HepG2 (cell line): ENCODE data around the gene RSRC2. TPM values are rescaled to one million over a fixed set of nuclear protein-coding genes. Genes with fewer than 3 reads are reported as not detected.

ENCODE experiments used
- ARNTL ChIP-seq: sonication (generic); formaldehyde crosslinking; IDR thresholded peaks from 2 replicates; pipeline ENCODE4 v1.4.0; 2020; ENCODE audit warnings: mild to moderate bottlenecking, missing genetic modification reagents
- EHMT2 ChIP-seq: fragments of 200-600 bp; sonication (generic); IDR thresholded peaks from 2 replicates; pipeline ENCODE4 v1.7.0; 2017; ENCODE audit warnings: antibody characterized with exemption, low read depth, low read length, borderline replicate concordance
- ELF3 ChIP-seq: IDR thresholded peaks from 2 replicates; pipeline ENCODE4 v1.6.1; 2016; ENCODE audit warnings: missing genetic modification reagents, missing compliant biosample characterization
- GATAD2A ChIP-seq: IDR thresholded peaks from 2 replicates; pipeline ENCODE4 v1.6.1; 2016
- GTF3A ChIP-seq: sonication (generic); formaldehyde crosslinking; conservative IDR thresholded peaks from 2 replicates; pipeline ENCODE4 v1.4.0; 2020; ENCODE audit warnings: mild to moderate bottlenecking, missing genetic modification reagents
- NCOA2 ChIP-seq: sonication (generic); formaldehyde crosslinking; IDR thresholded peaks from 2 replicates; pipeline ENCODE4 v1.8.0; 2022; ENCODE audit warnings: inconsistent platforms
- POLR2G ChIP-seq: fragments of 200-400 bp; formaldehyde crosslinking; IDR thresholded peaks from 2 replicates; pipeline ENCODE4 v1.6.1; 2018; ENCODE audit warnings: mild to moderate bottlenecking, low read depth, low read length, moderate library complexity
- RORA ChIP-seq: sonication (generic); formaldehyde crosslinking; IDR thresholded peaks from 2 replicates; pipeline ENCODE4 v1.5.0; 2020; ENCODE audit warnings: mild to moderate bottlenecking, missing genetic modification reagents, moderate library complexity
- polyA plus RNA-seq, 8 experiments: library from polyadenylated mRNA; depleted of rRNA in 3 of 8; stranded (reverse) in 7 of 8; unstranded in 1 of 8; fragments of >200 nt; fragmentation: Illumina TruSeq in 4 of 8; extraction: Trizol in 4 of 8; gene quantifications; 2 replicates each; pipeline versions ENCODE4 v1.2.1 to v1.2.3, GENCODE V29; 2011 to 2016; ENCODE audit warnings: low read depth in 4 of 8, missing spikeins in 1 of 8, mixed read lengths in 1 of 8; ENCODE audit not compliant: insufficient read depth in 1 of 8
- total RNA-seq, 5 experiments: library from RNA; depleted of rRNA; stranded (reverse); fragments of >200 nt; fragmentation: Illumina TruSeq; extraction: Trizol; gene quantifications; 2 replicates each; pipeline ENCODE4 v1.2.3, GENCODE V29; 2016; ENCODE audit warnings: low read depth in 1 of 5
- TF ChIP-seq, protein P1 (sequence below): IDR thresholded peaks from 2 replicates; pipeline ENCODE4 v1.6.1; 2012; ENCODE audit warnings: inconsistent platforms
- TF ChIP-seq, protein P2 (sequence below): sonication (generic); formaldehyde crosslinking; IDR thresholded peaks from 2 replicates; pipeline ENCODE4 v1.8.0; 2022; ENCODE audit warnings: missing genetic modification reagents, mild to moderate bottlenecking, inconsistent platforms, borderline replicate concordance
- TF ChIP-seq, protein P3 (sequence below): sonication (generic); formaldehyde crosslinking; conservative IDR thresholded peaks from 2 replicates; pipeline ENCODE4 v1.4.0; 2020; ENCODE audit warnings: mild to moderate bottlenecking, missing genetic modification reagents, moderate library complexity
- TF ChIP-seq, protein P4 (sequence below): sonication (generic); formaldehyde crosslinking; IDR thresholded peaks from 2 replicates; pipeline ENCODE4 v1.5.1; 2020; ENCODE audit warnings: missing genetic modification reagents, mild to moderate bottlenecking, borderline replicate concordance
- TF ChIP-seq, protein P5 (sequence below): sonication (generic); formaldehyde crosslinking; IDR thresholded peaks from 2 replicates; pipeline ENCODE4 v1.8.1; 2023; ENCODE audit warnings: missing genetic modification reagents, inconsistent platforms, borderline replicate concordance
- TF ChIP-seq, protein P6 (sequence below): IDR thresholded peaks from 2 replicates; pipeline ENCODE4 v1.6.1; 2016; ENCODE audit warnings: control low read depth
- TF ChIP-seq, protein P7 (sequence below): sonication (generic); formaldehyde crosslinking; IDR thresholded peaks from 2 replicates; pipeline ENCODE4 v1.5.1; 2020; ENCODE audit warnings: mild to moderate bottlenecking, missing genetic modification reagents, moderate library complexity

Gene RSRC2
- total and polyA plus RNA-seq, 2 of the 13 experiments (the other 11 are each of a cell fraction or from before 2014, with no cell fraction given), result 31.4 to 77.8 TPM

DNA sequence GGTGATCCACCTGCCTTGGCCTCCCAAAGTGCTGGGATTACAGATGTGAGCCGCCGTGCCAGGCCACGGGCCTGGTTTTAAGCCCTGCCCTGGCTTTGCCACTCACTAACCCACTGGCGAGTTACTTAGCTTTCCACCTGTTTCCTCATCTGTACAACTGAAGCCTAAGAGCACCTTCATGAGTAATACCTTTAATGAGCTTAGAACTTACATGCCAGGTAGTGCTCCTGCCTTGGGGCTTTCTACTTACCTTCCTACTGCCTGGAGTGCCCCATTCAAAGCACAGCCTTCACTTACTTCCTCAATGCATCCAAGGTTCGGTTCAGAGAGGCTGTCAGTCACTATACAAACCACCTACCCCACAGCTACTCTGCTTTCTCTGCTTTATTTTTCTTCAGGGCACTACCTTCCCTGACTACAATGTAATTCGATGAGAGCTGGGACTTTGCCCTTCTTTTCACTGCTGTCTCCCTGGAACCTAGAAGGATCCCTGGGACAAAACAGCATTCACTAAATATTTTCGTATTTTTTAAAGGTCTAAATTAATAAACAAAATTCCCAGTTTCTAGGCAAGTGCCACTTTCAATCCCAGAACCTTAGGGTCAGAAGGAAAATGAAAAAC lies 39.8 kb downstream of the RSRC2 start (continued):
- TF ChIP-seq, protein P1, sequence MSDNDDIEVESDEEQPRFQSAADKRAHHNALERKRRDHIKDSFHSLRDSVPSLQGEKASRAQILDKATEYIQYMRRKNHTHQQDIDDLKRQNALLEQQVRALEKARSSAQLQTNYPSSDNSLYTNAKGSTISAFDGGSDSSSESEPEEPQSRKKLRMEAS, result 0 out of 2 replicates have a peak, but pooled peaks have one; percentile 21
- TF ChIP-seq EHMT2, result no peak
- TF ChIP-seq, protein P2, sequence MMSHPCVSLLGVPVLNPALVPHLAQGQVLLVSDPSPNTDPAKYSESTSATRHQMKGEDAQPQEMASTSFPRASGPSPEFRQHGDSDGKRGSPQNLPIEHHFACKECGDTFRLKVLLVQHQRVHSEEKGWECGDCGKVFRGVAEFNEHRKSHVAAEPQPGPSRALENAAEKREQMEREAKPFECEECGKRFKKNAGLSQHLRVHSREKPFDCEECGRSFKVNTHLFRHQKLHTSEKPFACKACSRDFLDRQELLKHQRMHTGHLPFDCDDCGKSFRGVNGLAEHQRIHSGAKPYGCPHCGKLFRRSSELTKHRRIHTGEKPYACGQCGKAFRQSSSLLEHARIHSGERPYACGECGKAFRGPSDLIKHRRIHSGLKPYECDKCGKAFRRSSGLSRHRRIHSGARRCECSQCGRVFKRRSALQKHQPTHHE (CRISPR knock-in tag), result no peak
- TF ChIP-seq, protein P3, sequence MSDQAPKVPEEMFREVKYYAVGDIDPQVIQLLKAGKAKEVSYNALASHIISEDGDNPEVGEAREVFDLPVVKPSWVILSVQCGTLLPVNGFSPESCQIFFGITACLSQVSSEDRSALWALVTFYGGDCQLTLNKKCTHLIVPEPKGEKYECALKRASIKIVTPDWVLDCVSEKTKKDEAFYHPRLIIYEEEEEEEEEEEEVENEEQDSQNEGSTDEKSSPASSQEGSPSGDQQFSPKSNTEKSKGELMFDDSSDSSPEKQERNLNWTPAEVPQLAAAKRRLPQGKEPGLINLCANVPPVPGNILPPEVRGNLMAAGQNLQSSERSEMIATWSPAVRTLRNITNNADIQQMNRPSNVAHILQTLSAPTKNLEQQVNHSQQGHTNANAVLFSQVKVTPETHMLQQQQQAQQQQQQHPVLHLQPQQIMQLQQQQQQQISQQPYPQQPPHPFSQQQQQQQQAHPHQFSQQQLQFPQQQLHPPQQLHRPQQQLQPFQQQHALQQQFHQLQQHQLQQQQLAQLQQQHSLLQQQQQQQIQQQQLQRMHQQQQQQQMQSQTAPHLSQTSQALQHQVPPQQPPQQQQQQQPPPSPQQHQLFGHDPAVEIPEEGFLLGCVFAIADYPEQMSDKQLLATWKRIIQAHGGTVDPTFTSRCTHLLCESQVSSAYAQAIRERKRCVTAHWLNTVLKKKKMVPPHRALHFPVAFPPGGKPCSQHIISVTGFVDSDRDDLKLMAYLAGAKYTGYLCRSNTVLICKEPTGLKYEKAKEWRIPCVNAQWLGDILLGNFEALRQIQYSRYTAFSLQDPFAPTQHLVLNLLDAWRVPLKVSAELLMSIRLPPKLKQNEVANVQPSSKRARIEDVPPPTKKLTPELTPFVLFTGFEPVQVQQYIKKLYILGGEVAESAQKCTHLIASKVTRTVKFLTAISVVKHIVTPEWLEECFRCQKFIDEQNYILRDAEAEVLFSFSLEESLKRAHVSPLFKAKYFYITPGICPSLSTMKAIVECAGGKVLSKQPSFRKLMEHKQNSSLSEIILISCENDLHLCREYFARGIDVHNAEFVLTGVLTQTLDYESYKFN (CRISPR knock-in tag), result peak; percentile 21; the same call in 1 of the 2 replicates
- 0 out of 2 replicates have a peak, but pooled peaks have one; percentile 22 for TF ChIP-seq POLR2G
- TF ChIP-seq, protein P4, sequence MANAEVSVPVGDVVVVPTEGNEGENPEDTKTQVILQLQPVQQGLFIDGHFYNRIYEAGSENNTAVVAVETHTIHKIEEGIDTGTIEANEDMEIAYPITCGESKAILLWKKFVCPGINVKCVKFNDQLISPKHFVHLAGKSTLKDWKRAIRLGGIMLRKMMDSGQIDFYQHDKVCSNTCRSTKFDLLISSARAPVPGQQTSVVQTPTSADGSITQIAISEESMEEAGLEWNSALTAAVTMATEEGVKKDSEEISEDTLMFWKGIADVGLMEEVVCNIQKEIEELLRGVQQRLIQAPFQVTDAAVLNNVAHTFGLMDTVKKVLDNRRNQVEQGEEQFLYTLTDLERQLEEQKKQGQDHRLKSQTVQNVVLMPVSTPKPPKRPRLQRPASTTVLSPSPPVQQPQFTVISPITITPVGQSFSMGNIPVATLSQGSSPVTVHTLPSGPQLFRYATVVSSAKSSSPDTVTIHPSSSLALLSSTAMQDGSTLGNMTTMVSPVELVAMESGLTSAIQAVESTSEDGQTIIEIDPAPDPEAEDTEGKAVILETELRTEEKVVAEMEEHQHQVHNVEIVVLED (CRISPR knock-in tag), result 0 out of 2 replicates have a peak, but pooled peaks have one; percentile 7
- TF ChIP-seq, protein P5, sequence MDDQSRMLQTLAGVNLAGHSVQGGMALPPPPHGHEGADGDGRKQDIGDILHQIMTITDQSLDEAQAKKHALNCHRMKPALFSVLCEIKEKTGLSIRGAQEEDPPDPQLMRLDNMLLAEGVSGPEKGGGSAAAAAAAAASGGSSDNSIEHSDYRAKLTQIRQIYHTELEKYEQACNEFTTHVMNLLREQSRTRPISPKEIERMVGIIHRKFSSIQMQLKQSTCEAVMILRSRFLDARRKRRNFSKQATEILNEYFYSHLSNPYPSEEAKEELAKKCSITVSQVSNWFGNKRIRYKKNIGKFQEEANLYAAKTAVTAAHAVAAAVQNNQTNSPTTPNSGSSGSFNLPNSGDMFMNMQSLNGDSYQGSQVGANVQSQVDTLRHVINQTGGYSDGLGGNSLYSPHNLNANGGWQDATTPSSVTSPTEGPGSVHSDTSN (CRISPR knock-in tag), result no peak
- no peak for TF ChIP-seq NCOA2 (CRISPR knock-in tag)
- no peak for TF ChIP-seq ARNTL (CRISPR knock-in tag)
- peak; percentile 16; the same call in 1 of the 2 replicates for TF ChIP-seq ELF3
- no peak for TF ChIP-seq RORA (CRISPR knock-in tag)
- TF ChIP-seq GATAD2A (CRISPR knock-in tag), result 0 out of 2 replicates have a peak, but pooled peaks have one; percentile 3
- no peak for TF ChIP-seq GTF3A (CRISPR knock-in tag)
- TF ChIP-seq, protein P6, sequence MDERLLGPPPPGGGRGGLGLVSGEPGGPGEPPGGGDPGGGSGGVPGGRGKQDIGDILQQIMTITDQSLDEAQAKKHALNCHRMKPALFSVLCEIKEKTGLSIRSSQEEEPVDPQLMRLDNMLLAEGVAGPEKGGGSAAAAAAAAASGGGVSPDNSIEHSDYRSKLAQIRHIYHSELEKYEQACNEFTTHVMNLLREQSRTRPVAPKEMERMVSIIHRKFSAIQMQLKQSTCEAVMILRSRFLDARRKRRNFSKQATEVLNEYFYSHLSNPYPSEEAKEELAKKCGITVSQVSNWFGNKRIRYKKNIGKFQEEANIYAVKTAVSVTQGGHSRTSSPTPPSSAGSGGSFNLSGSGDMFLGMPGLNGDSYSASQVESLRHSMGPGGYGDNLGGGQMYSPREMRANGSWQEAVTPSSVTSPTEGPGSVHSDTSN, result peak; percentile 55; the same call in 1 of the 2 replicates
- TF ChIP-seq, protein P7, sequence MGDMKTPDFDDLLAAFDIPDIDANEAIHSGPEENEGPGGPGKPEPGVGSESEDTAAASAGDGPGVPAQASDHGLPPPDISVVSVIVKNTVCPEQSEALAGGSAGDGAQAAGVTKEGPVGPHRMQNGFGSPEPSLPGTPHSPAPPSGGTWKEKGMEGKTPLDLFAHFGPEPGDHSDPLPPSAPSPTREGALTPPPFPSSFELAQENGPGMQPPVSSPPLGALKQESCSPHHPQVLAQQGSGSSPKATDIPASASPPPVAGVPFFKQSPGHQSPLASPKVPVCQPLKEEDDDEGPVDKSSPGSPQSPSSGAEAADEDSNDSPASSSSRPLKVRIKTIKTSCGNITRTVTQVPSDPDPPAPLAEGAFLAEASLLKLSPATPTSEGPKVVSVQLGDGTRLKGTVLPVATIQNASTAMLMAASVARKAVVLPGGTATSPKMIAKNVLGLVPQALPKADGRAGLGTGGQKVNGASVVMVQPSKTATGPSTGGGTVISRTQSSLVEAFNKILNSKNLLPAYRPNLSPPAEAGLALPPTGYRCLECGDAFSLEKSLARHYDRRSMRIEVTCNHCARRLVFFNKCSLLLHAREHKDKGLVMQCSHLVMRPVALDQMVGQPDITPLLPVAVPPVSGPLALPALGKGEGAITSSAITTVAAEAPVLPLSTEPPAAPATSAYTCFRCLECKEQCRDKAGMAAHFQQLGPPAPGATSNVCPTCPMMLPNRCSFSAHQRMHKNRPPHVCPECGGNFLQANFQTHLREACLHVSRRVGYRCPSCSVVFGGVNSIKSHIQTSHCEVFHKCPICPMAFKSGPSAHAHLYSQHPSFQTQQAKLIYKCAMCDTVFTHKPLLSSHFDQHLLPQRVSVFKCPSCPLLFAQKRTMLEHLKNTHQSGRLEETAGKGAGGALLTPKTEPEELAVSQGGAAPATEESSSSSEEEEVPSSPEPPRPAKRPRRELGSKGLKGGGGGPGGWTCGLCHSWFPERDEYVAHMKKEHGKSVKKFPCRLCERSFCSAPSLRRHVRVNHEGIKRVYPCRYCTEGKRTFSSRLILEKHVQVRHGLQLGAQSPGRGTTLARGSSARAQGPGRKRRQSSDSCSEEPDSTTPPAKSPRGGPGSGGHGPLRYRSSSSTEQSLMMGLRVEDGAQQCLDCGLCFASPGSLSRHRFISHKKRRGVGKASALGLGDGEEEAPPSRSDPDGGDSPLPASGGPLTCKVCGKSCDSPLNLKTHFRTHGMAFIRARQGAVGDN (CRISPR knock-in tag), result peak; percentile 46
